Activated CD4-positive, alpha-beta T cell treated with anti-CD3 and anti-CD28 coated beads, Interleukin-2, amount 50 U/mL, for 16 hours (primary cell): ENCODE results near the gene SAP25.

Experiments
- DNase-seq: peaks from one replicate; pipeline ENCODE4 v3.0.0-alpha.2; 2020

The SAP25 gene

GRCh38 chr7:100573691-100574361 is at the start of gene SAP25:
TSS of gene SAP25 (minus strand) at chr7:100573900. CDS start at chr7:100573742, 158 bp downstream.
- no peak for DNase-seq

GRCh38 chr7:100621554-100621953 is 47.9 kb upstream of the SAP25 start:
- no peak for DNase-seq

DNA sequence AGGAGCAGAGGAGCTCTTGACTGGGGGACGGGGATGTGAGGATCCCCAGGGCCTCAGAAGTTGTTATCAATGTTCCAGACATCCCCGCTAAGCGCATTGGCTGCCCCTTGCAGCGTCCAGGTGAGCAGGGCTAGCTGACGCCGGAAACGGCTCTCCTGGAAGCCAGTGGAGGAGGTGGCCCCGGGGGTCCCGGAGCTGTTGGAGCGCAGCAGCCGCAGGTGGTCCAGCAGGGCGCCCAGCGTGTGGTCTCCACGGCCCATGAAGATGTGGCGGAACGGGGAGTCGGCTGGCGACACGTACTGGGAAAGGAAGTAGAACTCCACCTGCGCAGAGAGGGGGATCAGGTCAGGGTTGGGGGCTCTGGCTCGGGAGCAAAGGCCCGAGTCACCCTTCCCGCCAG is 47.1 kb upstream of the SAP25 start:
- DNase-seq: no peak

DNA sequence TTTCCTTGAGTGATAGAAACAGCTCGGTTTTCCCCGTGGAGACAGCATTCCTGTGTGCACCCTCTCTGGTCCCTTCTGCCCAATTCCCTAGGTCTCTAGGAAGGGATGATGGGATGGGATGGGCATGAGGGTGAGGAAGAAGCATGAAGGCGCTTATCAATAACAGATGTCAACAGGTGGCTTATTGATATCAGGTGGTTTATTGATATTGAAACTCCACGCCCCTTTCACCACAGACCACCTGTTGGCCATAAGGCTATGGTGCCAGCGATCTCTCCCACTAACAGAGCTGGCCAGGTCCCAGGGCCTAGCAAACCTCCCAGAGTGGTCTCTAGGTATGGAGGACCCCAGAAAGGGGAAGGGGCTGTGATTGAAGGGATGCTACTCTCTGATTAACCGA is 46.5 kb upstream of the SAP25 start:
- no peak for DNase-seq

GRCh38 chr7:100614308-100614861 is 40.7 kb upstream of the SAP25 start:
- DNase-seq: no peak

DNA sequence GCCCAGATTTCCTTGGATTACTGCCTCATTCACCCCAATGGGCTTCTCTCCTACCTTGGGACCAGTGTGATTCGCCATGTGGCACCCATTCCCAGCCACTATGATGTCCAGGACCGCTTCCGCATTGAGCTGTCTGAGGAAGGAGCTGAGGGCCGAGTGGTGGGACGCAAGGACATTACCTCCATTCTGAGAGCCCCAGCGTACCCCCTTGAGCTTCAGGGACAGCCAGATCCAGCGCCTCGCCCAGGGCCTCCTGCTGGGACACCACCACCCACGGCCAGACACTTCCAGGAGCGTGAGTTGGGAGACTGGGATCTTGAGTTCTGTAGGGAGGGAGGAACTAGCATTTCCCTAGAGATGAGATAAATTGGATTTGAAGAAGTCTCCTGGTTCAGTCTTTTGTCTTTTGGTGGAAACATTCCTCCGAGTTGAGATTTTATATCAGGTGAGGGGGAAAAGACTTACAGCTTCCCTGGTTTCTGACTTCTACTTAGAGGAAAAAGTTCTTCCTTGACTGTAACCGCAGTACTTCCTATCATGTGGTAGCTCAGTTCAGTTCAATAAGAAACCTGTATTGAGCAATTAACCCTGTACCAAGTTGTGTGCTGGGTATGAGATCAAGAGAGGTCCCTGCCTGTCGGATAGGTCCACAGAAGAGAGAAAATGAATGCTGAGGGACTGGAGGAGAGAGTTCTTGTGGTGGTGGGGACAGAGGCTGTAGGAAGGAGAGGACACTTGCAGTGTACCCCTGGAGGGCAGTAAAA is 39.9 kb upstream of the SAP25 start:
- peak; percentile 32 for DNase-seq

DNA sequence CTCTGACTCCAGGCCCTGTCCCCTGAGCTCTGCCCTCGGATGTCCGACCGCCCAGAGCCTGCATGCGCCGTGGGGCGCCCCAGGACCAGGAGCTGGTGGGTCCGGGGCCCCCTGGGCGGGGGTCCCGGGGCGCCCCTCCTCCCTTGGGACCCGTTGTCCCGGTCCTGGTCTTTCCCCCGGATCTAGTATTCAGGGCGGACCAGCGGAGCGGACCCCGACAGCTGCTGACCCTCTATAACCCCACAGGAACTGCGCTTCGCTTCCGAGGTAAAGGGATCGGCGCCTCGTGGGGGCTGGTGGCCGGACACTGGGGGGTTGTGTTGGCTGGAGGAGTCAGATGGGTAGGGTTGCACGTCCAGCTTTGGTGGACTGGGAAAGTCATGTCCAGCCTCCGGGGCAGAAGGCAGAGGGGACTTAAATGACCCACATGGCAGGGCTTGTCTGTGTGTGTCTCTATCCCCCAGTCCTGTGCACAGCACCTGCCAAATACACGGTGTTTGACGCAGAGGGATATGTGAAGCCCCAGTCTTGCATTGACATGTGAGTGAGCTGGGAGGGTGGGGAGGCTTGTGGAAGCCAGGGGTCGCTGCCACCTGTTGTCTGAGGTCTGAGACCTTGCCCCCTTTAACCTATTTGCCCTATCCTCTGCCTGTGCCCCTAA is 39.2 kb upstream of the SAP25 start:
- DNase-seq: no peak

DNA sequence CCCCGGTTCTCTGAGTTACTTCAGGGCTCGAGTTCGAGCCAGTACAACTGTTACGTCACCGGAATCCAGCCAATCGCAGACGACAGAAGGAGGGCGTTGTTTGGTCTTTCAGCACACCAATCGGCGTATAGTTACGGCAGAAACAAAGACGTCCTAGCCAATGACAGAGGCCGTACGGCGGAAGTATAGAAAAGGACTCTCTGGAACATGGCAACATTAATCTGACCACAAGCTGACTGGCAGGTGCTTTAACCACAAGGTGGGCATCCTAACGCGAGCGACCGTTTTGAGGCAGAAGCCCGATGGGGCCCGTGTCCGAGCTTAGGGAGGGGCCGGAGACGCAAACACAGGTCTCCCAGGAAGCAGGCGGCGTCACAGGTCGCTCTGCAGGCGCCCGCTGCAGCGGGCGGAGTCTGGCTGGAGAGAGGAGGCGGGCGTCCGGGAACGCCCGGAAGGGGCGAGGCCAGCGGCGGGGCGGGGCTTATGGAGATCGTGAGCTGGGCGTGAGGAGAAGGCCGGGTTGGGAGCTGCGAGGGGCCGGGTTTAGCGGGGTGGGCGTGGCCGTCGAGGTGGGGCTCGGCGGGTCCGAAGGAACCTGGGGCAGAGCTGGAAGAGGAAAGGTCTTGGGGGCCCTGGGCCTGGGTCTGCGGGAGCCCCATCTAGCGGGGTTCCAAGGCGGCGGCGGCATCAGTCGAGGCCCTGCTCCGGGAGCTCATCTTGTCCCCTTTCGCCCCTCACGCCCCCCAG is 38.5 kb upstream of the SAP25 start, which contains the start of gene MOSPD3:
MOSPD3 (plus strand) TSS at position 558 of the 747 bp plus-strand sequence. CDS start 252 bp downstream, outside the sequence.
- DNase-seq: peak; percentile 99

DNA sequence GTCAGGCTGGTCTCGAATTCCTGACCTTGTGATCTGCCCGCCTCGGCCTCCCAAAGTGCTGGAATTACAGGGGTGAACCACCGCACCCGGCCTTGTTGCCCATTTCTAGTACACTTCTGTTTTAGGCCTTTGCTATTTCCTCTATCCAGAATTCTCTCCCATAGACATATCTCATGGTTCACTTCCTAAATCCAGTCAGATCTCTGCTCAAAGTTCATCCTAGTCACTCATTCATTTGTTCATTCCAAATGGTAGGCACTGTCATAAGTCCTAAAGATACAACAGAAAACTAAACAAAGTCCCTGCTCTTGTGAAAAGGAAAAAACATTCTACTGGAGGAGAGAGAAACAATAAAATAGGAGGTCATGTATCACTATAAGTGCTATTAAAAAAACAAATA is 36.3 kb upstream of the SAP25 start:
- DNase-seq: no peak

DNA sequence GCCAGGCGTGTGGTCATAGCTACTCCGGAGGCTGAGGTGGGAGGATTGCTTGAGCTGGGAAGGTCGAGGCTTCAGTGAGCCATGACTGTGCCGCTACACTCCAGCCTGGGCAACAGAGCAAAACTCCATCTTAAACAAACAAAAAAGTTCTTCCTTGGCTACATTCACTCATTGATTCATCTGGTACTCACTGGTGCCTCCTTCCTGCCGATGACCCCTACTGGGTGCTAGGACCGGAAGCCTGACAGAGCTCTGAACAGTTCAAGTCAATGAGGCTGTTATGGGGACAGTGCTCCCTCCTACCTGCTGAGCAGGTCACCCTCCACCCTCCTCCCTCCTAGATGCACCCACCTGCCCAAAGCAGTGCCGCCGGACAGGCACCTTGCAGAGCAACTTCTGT is 33.4 kb upstream of the SAP25 start:
- no peak for DNase-seq

GRCh38 chr7:100606313-100606712 is 32.6 kb upstream of the SAP25 start:
- DNase-seq: no peak

GRCh38 chr7:100604976-100605911 is 31.5 kb upstream of the SAP25 start:
- DNase-seq: no peak

DNA sequence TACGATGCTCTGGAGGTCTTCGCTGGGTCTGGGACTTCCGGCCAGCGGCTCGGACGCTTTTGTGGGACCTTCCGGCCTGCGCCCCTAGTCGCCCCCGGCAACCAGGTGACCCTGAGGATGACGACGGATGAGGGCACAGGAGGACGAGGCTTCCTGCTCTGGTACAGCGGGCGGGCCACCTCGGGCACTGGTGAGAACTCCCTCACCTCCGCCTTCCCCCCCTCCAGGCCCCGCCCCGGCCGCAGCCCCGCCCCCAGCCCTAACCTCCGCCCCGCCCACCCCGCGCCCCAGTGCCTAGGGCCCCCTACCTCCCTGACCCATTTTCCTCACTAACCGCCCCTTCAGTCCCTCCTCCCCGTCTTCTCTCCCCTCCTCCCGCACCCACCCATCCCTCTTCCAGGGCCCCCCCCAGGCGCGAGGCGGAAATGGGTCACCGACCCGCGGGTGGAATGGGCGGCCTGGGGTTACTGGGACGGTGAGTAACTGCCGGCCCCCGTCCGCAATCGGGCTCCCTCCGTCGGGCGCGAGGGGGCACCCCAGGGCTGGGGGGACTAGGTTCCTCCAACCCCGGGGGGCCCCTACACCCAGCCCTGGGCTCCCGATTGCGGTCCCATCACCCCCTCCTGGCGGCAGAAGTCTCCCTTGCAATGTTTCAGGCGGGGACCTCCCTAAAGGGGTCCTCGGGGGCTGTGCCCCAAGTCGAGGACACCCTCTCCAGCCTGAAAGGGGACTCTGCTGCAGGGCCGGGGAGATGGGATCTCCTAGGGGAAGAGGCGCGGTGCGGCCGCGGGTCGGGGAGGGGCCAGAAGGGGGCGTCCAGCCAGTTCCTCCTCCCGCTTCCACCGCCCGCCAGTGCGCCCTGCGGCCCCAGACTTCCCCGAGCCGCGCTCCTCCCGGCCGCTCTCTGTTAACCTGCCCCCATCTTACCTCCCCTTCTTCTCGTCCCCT is 30.6 kb upstream of the SAP25 start:
- DNase-seq: peak; percentile 65

DNA sequence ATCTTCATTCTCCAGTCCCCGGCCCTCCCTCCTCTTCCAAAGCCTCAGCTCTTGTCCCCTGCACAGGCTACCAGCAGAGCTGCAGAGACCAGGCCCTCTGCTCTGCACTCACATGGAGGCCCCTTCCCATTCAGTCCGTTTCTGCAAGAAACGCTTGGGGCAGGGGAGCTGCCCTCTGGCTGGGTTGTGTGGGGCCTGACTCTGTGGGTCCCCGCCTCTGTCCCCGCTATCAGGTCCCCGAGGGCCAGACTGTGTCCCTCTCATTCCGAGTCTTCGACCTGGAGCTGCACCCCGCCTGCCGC is 30.0 kb upstream of the SAP25 start:
- DNase-seq: no peak

GRCh38 chr7:100602889-100603725 is 29.4 kb upstream of the SAP25 start:
- no peak for DNase-seq

DNA sequence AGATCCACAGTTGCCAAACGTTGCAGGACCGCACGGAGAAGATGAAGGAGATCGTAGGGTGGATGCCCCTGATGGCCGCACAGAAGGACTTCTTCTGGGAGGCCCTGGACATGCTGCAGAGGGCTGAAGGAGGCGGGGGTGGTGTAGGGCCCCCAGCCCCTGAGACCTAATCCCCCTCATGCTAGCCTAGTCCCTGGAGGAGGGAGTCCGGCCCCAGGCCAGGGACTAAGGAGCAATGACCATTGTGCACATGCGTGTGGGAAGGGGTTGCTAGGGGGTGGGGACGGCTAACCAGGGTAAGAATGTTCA is 27.0 kb upstream of the SAP25 start:
- no peak for DNase-seq

DNA sequence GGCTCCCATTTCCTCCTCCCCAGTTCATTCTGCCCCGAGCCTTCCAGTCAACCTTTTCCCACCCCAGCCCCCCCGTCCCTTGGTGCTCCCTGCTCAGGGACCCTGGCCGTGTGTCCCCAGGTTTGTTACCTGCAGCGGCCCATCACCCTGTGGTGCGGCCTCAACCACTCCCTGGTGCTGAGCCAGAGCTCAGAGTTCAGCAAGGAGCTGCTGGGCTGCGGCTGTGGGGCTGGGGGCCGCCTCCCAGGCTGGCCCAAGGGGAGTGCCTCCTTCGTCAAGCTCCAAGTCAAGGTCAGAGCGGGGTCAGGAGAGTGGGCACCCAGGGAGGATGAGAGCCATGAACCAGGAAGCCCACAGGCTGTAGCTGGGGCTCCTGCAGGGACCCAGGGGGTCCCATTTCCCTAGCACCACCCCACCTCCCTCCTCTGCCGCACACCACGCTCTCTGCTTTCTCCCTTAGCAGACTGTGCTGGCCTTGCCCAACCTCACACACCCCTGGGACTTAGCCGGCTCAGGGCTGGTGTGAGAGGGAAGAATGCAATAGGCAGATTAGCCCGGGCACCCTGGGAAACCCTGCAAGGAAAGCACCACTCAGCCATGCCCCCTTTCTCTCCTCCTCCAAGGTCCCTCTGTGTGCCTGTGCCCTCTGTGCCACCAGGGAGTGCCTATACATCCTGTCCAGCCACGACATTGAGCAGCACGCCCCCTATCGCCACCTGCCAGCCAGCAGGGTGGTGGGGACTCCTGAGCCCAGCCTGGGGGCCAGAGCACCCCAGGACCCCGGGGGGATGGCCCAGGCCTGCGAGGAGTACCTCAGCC is 26.4 kb upstream of the SAP25 start:
- DNase-seq: no peak

- no peak for DNase-seq
Measured at GRCh38 chr7:100598425-100598824, 24.7 kb upstream of the SAP25 start.

DNA sequence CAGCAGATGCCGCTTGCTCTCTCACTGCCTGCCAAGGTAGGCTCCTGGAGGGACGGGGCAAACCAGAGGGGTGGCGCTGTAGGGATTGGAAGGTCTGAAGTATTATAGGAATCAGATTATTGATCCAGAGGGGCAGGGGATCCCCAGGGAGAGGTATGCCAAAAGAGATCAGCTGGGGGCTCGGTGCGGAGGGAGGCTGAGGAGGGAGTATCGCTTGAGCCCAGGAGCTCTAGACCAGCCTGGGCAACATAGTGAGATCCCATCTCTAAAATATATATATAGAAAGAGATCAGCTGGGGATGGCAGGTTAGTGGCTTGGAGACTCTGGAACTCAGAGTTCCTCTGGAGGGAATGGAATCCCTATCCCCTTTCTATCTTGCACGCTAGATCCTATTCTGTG is 21.5 kb upstream of the SAP25 start:
- DNase-seq: no peak
